ENCODE measurements around the gene GYPC.

The GYPC gene

DNA sequence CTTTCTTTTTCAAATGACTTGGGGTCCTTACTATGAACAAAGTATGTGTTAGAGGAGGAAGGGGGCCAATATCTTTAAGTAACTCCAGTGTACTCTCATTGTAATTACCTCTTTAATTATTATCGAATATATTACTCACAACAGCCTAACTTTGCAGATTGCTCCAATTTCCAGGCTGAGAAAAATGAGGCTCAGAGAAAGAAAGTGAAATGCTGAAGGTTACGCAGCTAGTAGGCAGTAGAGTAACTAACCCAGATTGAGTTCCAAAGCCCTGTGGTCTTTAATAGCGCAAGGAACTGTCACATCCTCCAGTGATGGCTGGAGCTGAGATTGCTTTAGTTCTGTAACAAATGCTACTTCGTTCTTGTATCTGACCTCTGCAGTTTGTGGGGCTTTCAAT, 2.2 kb upstream of the GYPC start:
- no peak for ATAC-seq (replicated peaks; ENCODE audit: extremely low read depth, poor library complexity, severe bottlenecking)
- no peak for DNase-seq (ENCODE audit: low spot score in 2 of 2)
- Mint-ChIP-seq H3K27me3 (no peaks in the 10 kb centered on the region), H3K27ac (ENCODE audit: low read depth) (no peak overlapping the region), H3K4me1 (peaks cover 35% of the 10 kb centered on the region), H3K4me3 (no peak overlapping the region), H3K9me3 (peaks cover 6% of the 10 kb centered on the region), H3K36me3 (ENCODE audit: insufficient read depth) (peaks cover 16% of the 10 kb centered on the region)

DNA sequence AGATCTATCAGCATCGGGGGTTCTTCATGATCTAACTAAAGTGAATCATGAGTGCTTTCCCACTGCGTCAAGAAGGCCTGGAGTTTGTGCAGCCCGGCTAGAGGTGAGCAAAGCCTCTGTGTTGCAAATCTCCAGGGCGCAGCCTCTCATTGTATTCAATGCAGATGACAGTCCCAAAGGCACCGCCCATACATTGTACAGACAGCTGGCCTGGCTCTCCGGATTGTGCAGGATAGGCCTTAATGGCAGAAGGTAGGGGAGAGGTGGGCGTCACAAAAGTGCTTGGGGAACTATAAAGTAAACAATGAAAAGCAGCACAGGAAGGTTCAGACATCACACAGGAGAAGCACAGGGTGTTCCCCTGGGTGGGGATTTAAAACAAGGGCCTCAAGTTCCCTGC, 907 bp upstream of the GYPC start:
- DNase-seq (ENCODE audit: low spot score in 2 of 2) (no peak), ATAC-seq (replicated peaks; ENCODE audit: extremely low read depth, poor library complexity, severe bottlenecking) (no peak)
- Mint-ChIP-seq H3K27me3 (no peaks in the 10 kb centered on the region), H3K4me1 (peaks cover 48% of the 10 kb centered on the region), H3K9me3 (peaks cover 6% of the 10 kb centered on the region), H3K36me3 (ENCODE audit: insufficient read depth) (peaks cover 19% of the 10 kb centered on the region), H3K4me3 (peak overlapping the region; percentile 96), H3K27ac (ENCODE audit: low read depth) (peak overlapping the region; percentile 98)

DNA sequence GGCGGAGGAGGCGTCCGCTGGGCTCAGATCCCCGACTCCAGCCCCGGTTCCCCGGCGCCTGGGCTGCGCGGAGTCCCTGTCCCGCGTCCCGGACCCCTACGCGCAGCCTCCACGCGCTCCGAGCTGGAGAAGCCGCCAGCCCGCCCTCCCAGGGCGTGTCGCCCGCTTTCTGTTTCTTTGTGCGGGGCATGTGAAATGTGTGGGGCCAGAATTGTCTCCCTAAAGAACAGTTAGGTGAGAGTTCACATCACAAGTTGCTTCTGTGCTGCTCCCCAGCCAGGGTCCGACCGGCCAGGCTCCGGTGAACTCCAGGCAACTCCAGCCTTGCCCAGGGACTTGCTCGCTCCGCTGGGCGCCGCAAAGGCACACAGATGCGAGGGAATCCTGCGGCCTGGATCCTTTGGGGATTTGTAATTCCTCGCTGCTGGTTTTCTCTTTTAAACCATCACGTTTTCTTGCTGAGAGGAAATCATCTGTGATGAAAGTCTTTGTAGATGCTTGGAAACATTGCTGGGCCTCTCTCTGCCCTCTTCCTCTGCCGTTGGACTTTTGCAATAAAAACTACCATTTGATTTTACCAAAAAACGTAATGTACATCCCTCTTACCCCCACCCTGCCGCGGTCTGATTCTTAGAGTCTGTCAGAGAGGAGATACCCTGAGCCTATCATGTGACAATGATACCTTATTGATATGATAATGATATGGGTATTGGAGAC, 631 bp downstream of the GYPC start:
- no peak for DNase-seq (ENCODE audit: low spot score in 2 of 2)
- Mint-ChIP-seq H3K36me3 (ENCODE audit: insufficient read depth) (peaks cover 24% of the 10 kb centered on the region), H3K4me3 (peak overlapping the region; percentile 96), H3K4me1 (peaks cover 64% of the 10 kb centered on the region), H3K9me3 (no peaks in the 10 kb centered on the region), H3K27me3 (no peaks in the 10 kb centered on the region), H3K27ac (ENCODE audit: low read depth) (peak overlapping the region; percentile 98)
- peak; percentile 26 for ATAC-seq (replicated peaks; ENCODE audit: extremely low read depth, poor library complexity, severe bottlenecking)

DNA sequence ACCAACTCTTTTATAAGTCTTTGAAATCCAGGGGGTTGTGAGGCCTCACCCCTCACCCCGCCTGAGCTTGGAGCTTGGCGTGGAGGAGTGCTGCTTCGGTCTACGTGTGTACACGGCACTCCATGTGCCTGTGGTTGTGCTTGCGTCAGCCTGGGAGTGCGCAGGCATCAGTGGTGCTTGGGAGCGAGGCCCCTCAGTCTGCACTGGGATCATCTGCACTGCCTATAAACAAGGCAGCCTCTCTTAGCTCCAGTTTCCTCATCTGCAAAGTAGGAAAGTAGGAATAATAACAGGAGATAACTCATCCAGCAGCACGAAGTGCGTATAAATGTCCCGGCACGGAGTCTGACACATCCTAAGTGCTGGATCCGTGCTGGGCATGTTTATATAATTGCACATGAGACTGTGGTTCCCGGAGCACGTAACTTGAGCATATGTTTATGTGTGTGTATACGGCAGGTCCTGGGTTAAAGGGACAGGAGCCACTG, 1.2 kb downstream of the GYPC start:
- ATAC-seq (replicated peaks; ENCODE audit: extremely low read depth, poor library complexity, severe bottlenecking) (peak; percentile 55), DNase-seq (ENCODE audit: low spot score in 2 of 2) (peak in 1 of 2 donors; percentile 40)
- Mint-ChIP-seq H3K36me3 (ENCODE audit: insufficient read depth) (peaks cover 27% of the 10 kb centered on the region), H3K9me3 (no peaks in the 10 kb centered on the region), H3K27me3 (no peaks in the 10 kb centered on the region), H3K4me1 (peaks cover 70% of the 10 kb centered on the region), H3K27ac (ENCODE audit: low read depth) (peak overlapping the region; percentile 98), H3K4me3 (peak overlapping the region; percentile 96)

DNA sequence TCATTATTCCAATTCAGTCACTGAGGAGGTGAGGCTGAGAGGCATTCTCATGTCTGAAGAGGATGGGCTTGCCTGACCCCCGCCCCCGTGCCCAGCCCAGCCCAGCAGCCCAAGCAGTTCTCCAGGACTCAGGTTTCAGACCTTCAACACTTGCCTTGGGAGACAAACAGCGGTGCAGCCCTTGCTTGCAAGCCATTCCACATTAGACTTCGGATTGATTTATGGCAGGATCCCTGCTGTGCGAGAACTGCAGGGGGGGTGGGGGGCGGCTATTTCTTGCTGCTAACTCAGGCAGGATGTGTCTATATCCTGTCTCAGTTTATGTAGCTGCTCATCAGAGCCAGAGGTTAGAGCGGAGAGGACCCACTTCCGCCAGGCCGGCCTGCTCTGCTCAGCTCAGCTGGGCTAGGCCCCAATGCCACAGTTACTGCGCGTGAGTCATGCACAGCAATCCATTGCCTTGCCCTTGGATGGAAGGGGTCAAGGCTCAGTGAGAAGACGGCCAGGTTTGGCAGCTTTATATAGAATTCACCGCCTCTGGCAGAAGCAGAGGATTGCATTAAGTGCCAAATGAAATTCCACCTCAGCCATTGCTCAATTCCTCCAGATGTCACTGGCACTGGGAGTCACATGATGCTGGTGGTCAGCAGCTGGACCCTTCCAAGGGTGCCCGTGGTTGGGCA, 1.8 kb downstream of the GYPC start:
- DNase-seq (ENCODE audit: low spot score in 2 of 2) (peak; percentile 51 to 67), ATAC-seq (replicated peaks; ENCODE audit: extremely low read depth, poor library complexity, severe bottlenecking) (peak; percentile 84)
- Mint-ChIP-seq H3K27me3 (no peaks in the 10 kb centered on the region), H3K4me3 (peak overlapping the region; percentile 96), H3K9me3 (no peaks in the 10 kb centered on the region), H3K4me1 (peaks cover 75% of the 10 kb centered on the region), H3K36me3 (ENCODE audit: insufficient read depth) (peaks cover 27% of the 10 kb centered on the region), H3K27ac (ENCODE audit: low read depth) (peak overlapping the region; percentile 98)

DNA sequence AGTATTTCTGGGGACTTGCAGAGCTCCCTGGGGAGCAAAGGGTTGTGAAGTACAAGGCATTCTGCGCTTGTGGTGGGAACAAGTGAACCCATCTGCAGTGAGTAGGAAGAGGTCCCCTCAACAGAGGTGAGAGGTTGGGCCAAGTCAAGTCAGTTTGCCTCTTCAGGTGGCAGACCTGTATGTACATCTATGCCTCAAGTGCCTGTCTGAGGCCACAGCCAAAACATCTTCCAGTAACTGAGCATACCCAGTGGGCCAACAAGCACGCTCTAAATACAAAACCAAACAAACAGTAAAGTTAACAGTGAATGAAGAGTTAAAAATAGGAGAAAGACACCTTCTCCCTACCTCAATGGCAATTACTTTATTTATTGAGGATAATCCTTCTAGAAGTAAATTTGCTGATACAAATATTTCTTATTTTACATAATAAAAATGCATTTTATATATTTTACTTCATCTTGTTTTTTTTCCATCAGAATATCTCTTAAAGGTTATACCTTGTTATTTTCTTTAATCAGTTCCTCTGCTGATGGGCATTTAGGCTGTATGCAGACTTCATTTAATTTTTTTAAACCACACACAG, 2.5 kb downstream of the GYPC start:
- H3K9me3 Mint-ChIP-seq: no peaks in the 10 kb centered on the region
- peaks cover 29% of the 10 kb centered on the region for H3K36me3 Mint-ChIP-seq (ENCODE audit: insufficient read depth)
- H3K4me1 Mint-ChIP-seq: peaks cover 81% of the 10 kb centered on the region
- H3K27me3 Mint-ChIP-seq: no peaks in the 10 kb centered on the region
- ATAC-seq (replicated peaks; ENCODE audit: extremely low read depth, poor library complexity, severe bottlenecking) (no peak), DNase-seq (ENCODE audit: low spot score in 2 of 2) (no peak)
- H3K27ac Mint-ChIP-seq (ENCODE audit: low read depth): peak overlapping the region; percentile 98
- peak overlapping the region; percentile 96 for H3K4me3 Mint-ChIP-seq

DNA sequence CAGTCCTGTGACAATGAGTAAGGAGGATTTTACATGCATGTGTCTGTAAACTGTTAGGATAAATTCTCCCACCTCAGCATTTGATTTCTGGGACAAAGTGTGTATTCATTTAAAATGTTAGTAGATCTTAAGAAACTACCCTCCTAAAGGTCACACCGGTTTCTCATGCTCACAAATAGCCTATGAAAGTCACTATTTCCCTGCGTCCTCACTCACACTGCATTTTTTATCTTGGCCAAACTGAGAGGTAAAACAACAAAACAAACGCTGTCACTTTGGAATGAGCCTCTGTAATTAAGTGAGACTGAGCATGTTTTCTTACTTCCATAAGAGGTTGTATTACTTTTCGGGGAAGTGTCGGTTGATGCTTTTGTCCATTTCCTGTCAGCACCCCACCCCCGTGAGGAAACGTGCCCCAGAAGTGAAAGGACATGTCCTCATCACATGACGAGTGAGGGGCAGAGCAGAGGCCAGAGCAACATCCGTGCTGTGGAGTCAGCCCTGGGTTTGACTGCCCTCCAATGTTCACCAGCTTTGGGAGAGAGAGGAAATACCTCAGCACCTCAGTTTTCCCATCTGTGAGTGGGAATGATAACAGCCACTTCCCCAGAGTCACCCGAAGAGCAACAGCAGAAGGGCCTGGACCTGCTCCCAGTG, 3.1 kb downstream of the GYPC start:
- Mint-ChIP-seq H3K36me3 (ENCODE audit: insufficient read depth) (peaks cover 31% of the 10 kb centered on the region), H3K27me3 (no peaks in the 10 kb centered on the region), H3K9me3 (no peaks in the 10 kb centered on the region), H3K4me3 (peak overlapping the region; percentile 96), H3K4me1 (peaks cover 87% of the 10 kb centered on the region), H3K27ac (ENCODE audit: low read depth) (peak overlapping the region; percentile 98)
- ATAC-seq (replicated peaks; ENCODE audit: extremely low read depth, poor library complexity, severe bottlenecking) (no peak), DNase-seq (ENCODE audit: low spot score in 2 of 2) (peak in 1 of 2 donors; percentile 25)

DNA sequence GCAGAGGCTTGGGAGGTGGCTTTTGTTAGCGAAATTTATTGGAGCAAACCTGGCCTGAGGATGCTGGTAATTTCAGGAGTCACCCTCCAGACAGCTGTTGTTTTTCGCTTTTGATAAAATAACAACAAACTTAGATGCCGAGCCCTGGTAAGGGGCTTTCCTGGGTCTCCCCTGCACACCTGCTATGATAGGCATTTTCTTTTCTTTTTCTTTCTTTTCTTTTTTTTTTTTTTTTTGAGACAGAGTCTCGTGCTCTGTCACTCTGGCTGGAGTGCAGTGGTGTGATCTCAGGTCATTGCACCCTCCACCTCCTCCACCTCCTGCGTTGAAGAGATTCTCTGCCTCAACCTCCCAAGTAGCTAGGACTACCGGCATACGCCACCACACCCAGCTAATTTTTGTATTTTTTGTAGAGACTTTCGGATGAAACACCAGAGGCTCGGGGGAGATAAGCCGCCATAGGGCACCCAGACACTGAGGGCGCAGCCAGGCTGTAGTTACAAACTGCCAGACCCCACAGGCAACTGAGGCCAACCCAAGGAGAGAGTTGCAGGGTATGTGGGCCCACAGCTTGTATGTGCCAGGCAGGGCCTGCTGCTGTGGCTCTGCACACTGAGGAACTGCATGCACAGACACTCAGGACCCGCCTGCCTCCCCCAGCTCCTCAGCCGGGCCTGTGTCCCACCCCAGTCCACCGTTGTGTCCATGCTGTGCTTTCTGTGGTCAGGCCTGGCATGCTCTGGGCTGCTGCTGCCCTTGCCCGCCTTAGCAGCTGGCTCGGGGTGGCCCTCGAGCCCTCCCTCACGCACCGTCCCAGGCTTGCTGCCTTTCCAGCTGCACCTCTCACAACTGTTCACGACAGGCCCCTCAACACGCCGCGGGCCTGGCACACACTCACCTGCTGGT, 3.9 kb downstream of the GYPC start:
- H3K9me3 Mint-ChIP-seq: no peaks in the 10 kb centered on the region
- peak overlapping the region; percentile 96 for H3K4me3 Mint-ChIP-seq
- H3K27ac Mint-ChIP-seq (ENCODE audit: low read depth): peak overlapping the region; percentile 98
- H3K36me3 Mint-ChIP-seq (ENCODE audit: insufficient read depth): peaks cover 33% of the 10 kb centered on the region
- H3K27me3 Mint-ChIP-seq: no peaks in the 10 kb centered on the region
- DNase-seq (ENCODE audit: low spot score in 2 of 2) (no peak), ATAC-seq (replicated peaks; ENCODE audit: extremely low read depth, poor library complexity, severe bottlenecking) (no peak)
- H3K4me1 Mint-ChIP-seq: peaks cover 94% of the 10 kb centered on the region

DNA sequence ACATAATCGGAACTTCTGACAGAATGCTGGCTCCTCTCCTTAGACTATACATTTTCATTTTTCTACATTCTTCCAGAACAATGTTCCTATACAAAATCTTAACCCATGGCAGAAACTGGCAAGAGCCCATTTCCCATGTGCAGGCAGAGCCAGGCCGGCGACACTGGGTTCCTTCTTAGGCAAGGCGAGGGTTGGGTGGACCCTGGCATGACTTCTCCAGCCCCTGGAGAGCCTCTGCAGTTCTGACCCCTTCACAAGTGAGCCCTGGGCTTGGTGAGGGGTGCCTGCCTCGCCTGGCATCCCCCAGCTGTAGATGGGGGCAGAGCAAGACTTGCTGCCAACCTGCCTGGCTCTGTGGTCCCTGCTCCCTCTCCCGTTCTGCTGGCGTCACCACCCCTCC, 5.0 kb downstream of the GYPC start:
- Mint-ChIP-seq H3K27me3 (no peaks in the 10 kb centered on the region), H3K36me3 (ENCODE audit: insufficient read depth) (peaks cover 34% of the 10 kb centered on the region), H3K27ac (ENCODE audit: low read depth) (peak overlapping the region; percentile 98), H3K4me1 (peaks cover 95% of the 10 kb centered on the region), H3K4me3 (peak overlapping the region; percentile 50), H3K9me3 (no peaks in the 10 kb centered on the region)
- ATAC-seq (replicated peaks; ENCODE audit: extremely low read depth, poor library complexity, severe bottlenecking) (no peak), DNase-seq (ENCODE audit: low spot score in 2 of 2) (no peak)

DNA sequence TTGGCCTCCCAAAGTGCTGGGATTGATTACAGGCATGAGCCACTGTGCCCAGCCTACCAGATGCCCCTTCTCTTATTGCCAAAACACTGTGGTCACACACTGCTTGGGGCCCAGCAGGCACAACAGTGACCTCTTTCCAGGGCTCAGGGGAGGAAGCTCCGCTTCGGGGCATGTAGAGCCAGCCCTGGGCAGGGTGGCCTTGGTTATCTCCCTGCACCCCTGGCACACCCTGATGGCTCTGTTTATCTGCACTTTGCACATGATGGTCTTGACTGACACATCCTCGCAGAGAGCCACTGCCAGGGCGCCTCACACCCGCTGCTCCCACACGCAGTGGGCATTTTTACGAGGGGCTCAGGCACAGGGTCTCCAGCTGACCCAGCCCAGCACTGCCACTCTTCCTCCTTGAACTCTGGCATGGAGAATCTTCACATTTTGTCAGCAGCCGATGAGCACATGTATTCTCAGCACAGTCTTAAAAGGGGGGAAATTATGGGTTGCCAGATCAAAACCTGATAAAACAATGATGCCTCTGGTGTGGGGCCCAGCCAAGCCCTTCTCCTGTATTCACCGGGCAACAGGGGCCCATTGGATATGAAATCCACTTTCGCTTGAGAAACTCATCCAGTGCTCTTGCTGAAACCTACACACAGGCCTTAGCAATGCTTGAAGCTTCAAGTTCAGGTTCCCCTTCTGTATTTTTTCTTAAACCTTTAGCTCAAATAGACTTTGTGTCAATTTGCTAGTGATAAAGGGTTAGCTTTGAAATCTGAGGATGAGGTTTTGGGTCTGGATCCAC, 5.9 kb downstream of the GYPC start:
- Mint-ChIP-seq H3K36me3 (ENCODE audit: insufficient read depth) (peaks cover 28% of the 10 kb centered on the region), H3K27me3 (no peaks in the 10 kb centered on the region), H3K27ac (ENCODE audit: low read depth) (peak overlapping the region; percentile 98), H3K9me3 (no peaks in the 10 kb centered on the region), H3K4me3 (peak overlapping the region; percentile 68), H3K4me1 (peaks cover 99% of the 10 kb centered on the region)
- no peak for DNase-seq (ENCODE audit: low spot score in 2 of 2)
- ATAC-seq (replicated peaks; ENCODE audit: extremely low read depth, poor library complexity, severe bottlenecking): no peak

DNA sequence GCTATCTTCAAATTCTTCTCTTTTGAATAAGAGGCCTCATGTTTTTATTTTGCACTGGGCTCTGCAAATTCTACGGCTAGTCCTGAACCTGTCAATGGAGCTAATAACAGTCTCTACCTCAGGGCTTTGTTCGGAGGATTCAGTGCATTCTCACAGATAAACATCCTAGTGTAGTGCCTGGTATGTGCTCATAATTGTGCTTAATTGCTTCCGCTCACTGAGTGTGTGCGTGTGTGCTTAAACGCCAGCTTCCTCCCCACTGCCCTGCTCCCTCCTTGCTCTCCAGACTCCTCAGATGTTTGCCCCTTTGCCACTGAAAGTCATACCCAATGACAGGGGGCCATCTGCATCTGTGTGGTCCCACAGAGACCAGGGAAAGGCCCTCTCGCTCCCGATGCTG, 6.7 kb downstream of the GYPC start:
- ATAC-seq (replicated peaks; ENCODE audit: extremely low read depth, poor library complexity, severe bottlenecking): no peak
- no peaks in the 10 kb centered on the region for H3K27me3 Mint-ChIP-seq
- H3K4me1 Mint-ChIP-seq: peaks cover 98% of the 10 kb centered on the region
- H3K27ac Mint-ChIP-seq (ENCODE audit: low read depth): peak overlapping the region; percentile 98
- DNase-seq (ENCODE audit: low spot score in 2 of 2): no peak
- H3K9me3 Mint-ChIP-seq: no peaks in the 10 kb centered on the region
- H3K36me3 Mint-ChIP-seq (ENCODE audit: insufficient read depth): peaks cover 21% of the 10 kb centered on the region
- H3K4me3 Mint-ChIP-seq: peak overlapping the region; percentile 68
